Right renal cortex interstitium (tissue), 3 donors: ENCODE results near the gene ADH5. TPM values are rescaled to one million over a fixed set of nuclear protein-coding genes. Genes with fewer than 3 reads are reported as not detected.
A peak's percentile ranks its signal among the peaks of the same experiment; 100 is the strongest.
"Not testable (repeated sequence)": the region's sequence is repeated elsewhere in the genome, so short reads cannot be mapped to it uniquely, and the experiment has no call there.

Experiments used
- DNase-seq, 3 donors: peaks; one replicate each; pipeline ENCODE4 v3.0.0-alpha.2; 2013; ENCODE audit warnings: low read depth in 3 of 3, low spot score in 2 of 3
- polyA plus RNA-seq, 3 donors: library from polyadenylated mRNA; unstranded; fragments of 120-200 nt; gene quantifications; one replicate each; pipeline ENCODE4 v1.2.1, GENCODE V29; 2013; ENCODE audit not compliant: insufficient read length in 3 of 3

ADH5 gene
- polyA plus RNA-seq, 3 donors = 299 to 312 (median 310) TPM

DNA sequence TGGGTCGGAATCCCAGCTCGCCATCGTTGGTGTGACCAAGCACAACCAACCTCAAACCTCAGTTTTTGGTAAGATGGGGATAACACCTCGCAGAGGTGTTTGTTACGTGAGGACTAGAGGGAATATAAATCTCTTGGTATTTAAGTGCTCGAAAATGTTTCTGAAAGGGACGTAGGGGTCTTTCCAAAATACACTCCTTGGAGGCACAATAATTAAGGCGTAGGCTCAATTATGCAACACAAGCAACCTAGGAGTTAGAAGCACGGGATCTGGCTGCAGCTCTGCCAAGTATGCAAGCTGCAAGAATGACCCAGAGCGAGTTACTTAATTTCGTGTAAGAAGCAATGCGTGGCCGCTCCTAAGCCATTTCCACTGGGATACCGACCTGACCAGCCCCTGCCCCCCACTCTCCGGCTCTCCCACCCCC, 552 bp downstream of the ADH5 start:
- peak in 2 of 3 donors; percentile 45 for DNase-seq

- no peak for DNase-seq
These were observed 4.0 kb downstream of the ADH5 start for GRCh38 chr4:99084595-99084994.

GRCh38 chr4:99082192-99082591, 6.4 kb downstream of the ADH5 start:
- DNase-seq = no peak

GRCh38 chr4:99080869-99081268, 7.7 kb downstream of the ADH5 start:
- not testable (repeated sequence) for DNase-seq

DNA sequence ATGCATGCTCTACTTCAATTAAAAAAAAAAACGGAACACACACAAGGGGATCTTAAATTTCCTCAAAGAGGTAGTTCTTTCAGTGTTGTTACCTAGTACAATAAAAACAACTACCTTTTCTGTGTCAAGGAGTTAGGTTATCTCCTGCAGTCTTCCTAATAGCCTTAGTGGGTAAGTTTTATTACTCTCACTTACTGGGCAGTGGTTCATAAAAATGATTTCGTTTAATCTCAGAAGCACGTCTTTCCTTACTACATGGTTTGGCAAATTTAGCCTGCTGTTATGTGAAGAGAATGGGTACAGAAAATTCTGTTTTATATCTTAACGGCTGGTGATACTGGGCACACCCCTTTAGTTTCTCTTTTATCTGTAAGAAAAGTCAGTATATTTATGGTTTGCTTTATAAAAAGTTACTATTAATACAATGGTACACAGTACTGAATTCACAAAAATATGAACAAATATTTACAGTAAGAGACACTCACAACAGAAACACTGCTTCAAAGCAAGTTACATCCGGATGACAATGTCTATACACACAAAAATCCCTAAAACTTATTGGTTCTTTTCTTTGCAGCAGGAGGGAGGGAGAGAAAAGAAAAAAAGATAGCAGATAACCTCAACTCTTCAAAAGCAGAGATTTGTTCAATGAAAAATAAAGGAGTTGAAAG, 8.8 kb downstream of the ADH5 start:
- DNase-seq = no peak

- DNase-seq = no peak
These were observed 9.5 kb downstream of the ADH5 start for GRCh38 chr4:99078931-99079624.

- DNase-seq = no peak
These were observed 10.3 kb downstream of the ADH5 start for GRCh38 chr4:99078336-99078735.

DNA sequence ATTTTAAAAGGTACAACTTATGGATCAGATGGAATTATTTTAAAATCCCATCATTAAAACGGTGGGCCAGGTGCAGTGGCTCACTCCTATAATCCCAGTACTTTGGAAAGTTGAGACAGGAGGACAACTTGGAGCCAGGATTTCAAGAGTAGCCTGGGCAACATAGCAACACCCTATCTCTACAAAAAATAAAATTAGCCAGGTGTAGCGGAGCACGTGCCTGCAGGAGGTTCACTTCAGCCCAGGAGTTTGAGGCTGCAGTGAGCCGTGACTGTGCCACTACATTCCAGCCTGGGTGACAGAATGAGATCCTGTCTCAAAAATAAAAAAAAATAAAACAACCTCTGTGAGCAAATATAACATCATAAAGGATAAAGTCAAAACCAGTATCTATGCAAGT, 11.4 kb downstream of the ADH5 start:
- no peak for DNase-seq

GRCh38 chr4:99076292-99076976, 12.2 kb downstream of the ADH5 start:
- DNase-seq = no peak

GRCh38 chr4:99074816-99075215, 13.8 kb downstream of the ADH5 start:
- DNase-seq = no peak

DNA sequence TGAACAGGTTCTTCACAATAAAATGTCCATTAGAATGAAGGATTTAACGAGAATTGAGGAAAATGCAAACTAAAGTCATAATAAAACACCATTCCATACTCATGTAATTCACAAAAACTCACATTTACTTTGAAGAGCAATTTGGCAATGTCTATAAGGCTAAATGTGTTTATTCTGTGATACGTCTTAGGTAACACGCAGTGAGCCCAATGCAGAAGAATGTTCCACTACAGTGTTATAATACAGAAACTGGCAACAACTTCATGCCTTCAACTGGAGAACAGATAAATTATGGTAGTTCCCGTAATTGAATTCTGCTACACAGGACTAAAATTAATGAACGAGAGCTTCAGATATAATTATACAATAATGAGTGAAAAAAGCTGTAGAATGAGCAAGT, 17.4 kb downstream of the ADH5 start:
- DNase-seq = no peak

GRCh38 chr4:99067617-99068016, 21.0 kb downstream of the ADH5 start:
- no peak for DNase-seq

- DNase-seq = not testable (repeated sequence)
These were observed 23.1 kb downstream of the ADH5 start for GRCh38 chr4:99065521-99065920.

DNA sequence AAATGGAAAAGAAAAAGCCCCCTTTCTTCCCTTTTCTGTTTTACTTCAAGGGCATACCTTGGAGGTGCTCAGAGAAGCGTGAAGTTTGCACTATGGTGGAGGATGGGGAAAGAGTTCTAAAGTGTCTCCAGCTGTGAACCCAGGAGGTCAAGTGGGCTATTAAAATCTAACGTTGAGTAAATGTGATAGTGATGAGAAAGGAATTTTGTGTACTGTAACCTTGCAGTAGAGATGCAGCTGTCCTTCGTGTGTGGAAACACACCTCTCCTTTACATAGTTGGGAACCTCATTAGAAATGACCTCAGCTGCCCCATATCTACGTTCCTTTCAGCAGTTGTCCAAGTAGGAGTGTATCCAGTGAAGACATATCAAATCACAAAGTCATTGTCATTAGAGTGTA, 26.5 kb downstream of the ADH5 start:
- DNase-seq = peak in 1 of 3 donors; percentile 15

DNA sequence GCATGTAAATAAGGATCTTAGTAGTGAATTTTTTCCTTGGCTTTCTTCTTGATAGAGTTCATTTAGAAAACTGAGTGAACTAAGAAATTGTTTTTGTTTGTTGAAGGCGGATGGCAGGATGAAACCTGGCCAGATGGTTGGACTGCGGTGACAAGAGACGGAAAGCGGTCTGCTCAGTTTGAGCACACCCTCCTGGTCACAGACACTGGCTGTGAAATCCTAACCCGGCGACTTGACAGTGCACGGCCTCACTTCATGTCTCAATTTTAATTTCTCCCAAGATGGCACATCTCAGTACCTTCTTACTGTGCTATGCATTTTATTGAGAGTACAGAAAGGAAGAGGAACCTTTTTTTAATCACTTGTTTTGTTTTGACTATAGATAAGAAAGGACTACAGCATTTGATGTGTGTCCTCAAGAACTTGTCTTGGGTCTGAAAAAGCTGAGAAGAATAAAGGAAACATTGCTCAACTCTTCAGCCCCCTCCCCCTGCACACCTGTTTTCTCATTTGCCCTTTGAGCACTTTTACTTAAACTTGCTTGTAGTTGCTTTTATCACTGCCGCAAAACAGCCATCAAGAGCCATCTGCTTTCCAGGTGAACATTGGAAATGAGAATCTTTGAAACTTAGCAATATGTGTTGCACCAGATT, 27.4 kb downstream of the ADH5 start:
- no peak for DNase-seq

GRCh38 chr4:99059550-99059949, 29.0 kb downstream of the ADH5 start:
- no peak for DNase-seq

DNA sequence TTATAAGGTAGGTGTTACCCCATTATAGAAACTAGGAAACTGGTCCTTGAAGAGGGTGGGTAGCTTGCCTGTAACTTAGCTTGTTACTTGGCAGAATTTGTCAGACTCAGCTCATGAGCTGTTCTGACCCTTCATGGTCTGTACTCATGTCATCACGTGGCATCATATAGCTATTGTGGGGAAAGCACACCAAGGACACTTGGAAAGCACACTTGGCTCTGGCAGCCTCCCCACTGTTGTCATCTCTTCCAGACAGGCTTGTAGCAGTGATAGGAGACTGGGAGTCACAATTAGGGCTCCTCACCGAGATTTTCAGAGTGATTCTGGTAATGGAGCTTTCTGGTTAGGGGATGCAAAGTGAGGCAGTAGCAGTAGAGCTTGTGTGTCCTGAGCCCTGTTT, 30.4 kb downstream of the ADH5 start:
- DNase-seq = no peak

DNA sequence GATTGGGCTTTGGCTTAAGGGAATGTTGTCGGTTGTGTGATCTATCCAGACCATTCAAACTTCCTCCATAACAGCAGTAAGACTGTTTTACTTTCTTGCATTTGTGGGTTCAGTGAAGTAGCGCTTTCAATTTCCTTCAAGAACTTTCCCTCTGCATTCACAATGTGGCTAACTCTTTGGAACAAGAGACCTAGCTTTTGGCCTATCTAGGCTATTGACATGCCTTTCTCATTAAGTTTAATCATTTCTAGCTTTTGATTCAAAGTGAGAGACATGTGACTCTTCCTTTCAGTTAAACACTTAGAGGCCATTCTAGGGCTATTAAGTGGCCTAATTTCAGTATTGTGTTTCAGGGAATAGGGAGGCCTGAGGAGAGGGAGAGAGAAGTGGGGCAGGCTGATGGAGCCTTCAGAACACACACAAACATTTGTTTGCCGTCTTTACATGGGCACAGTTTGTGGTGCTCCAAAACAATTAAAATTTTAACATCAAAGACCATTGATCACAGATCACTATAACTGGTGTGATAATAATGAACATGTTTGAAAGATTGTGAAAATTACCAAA, 34.1 kb downstream of the ADH5 start:
- DNase-seq = no peak

DNA sequence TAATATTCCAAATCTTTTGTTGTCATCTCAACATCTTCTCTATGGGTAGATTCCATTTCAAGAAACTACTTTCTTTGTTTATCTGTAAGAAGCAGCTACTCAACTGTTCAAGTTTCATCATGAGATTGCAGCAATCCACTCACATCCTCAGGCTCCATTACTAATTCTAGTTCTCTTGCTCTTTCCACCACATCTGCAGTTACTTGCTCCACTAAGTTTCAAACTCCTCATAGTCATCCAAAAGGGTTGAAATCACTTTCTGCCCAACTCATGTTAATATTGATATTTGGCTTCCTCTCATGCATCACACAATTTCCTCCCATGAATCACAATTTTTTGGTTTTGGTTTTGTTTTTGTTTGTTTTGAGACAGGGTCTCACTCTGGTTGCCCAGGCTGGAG, 35.7 kb downstream of the ADH5 start:
- DNase-seq = no peak

DNA sequence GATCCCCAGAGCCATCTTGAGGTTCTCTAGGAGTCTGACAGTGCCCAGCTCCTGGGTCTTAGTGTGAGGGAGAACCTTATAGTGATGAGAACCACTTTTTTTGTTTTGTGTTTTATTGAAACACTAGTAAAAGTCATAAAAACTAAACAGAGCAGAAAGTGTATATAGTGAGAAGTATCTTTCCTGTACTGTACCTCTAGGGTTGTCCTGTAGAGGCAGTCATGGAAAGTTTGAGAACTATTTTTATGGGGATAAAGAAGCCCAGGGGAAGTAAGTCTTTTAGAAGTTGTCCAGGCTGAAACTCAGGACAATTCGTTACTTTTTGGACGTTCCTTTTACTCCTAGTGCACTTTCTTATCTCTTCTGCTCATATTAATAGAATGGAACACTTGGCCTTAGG, 40.9 kb downstream of the ADH5 start:
- no peak for DNase-seq

GRCh38 chr4:99043346-99043745, 45.2 kb downstream of the ADH5 start:
- no peak for DNase-seq
